Ovary (tissue), 9 donors: Measurements from ENCODE around the gene COL11A1. TPM values are rescaled to one million over a fixed set of nuclear protein-coding genes. Genes with fewer than 3 reads are reported as not detected.

Experiments used
- DNase-seq, 5 donors: peaks; one replicate each; pipeline ENCODE4 v3.0.0-alpha.2; 2019 to 2020
- H3K27ac ChIP-seq, 2 donors: fragments of 200-600 bp; one replicate each; pipeline versions ENCODE4 v1.5.1 to v1.8.0; 2019 to 2022
- H3K27me3 ChIP-seq: fragments of 200-600 bp; one replicate; pipeline ENCODE4 v1.8.0; 2022
- H3K36me3 ChIP-seq: fragments of 200-600 bp; sonication (generic); one replicate; pipeline ENCODE4 v1.5.1; 2019
- H3K4me1 ChIP-seq: one replicate; pipeline ENCODE4 v1.8.1; 2013; ENCODE audit warnings: mild to moderate bottlenecking, moderate library complexity; ENCODE audit not compliant: insufficient read depth
- H3K4me3 ChIP-seq: fragments of 200-600 bp; sonication (generic); one replicate; pipeline ENCODE4 v1.5.1; 2017
- H3K9me3 ChIP-seq, 2 donors: fragments of 200-600 bp in 1 of 2; sonication (generic) in 1 of 2; one replicate each; pipeline versions ENCODE4 v1.5.1 to v1.8.1; 2013 to 2019; ENCODE audit warnings: mild to moderate bottlenecking in 1 of 2, moderate library complexity in 1 of 2
- EP300 ChIP-seq: sonication (generic); formaldehyde crosslinking; IDR thresholded peaks from one replicate; pipeline ENCODE4 v1.6.1; 2017; ENCODE audit warnings: antibody characterized with exemption
- POLR2A ChIP-seq: fragments of 450-650 bp; IDR thresholded peaks from one replicate; pipeline ENCODE4 v1.6.1; 2017; ENCODE audit warnings: antibody characterized with exemption, mild to moderate bottlenecking, moderate library complexity
- WGBS, 3 donors: extraction: QIAGEN DNeasy Blood & Tissue Kit in 1 of 3; methylation state at CpG; one replicate each; pipeline versions ENCODE4 v1.1.5 to v1.1.7; 2013 to 2017; 5-methylcytosine and 5-hydroxymethylcytosine counted together
- intact Hi-C, 4 donors: fragments of 100-400 bp; cut with DNase I; formaldehyde crosslinking; loops; one replicate each; pipeline versions ENCODE4 v1.11.0 to v1.15.1; 2022 to 2023
- polyA plus RNA-seq, 2 donors: library from polyadenylated mRNA; stranded (reverse); fragments of 200-250 nt in 1 of 2; fragments of 350-450 nt in 1 of 2; fragmentation: Illumina TruSeq in 1 of 2; extraction: RNeasy Lipid Tissue Mini Kit (QIAGEN cat#74804) in 1 of 2; gene quantifications; one replicate each; pipeline ENCODE4 v1.2.3, GENCODE V29; 2013 to 2014
- total RNA-seq, 7 donors: library from RNA; depleted of rRNA in 2 of 7; stranded (reverse); fragments of >200 nt in 2 of 7; fragmentation: NEBNext Ultra II Directional in 3 of 7; extraction: Animal tissue kit (Norgen Biotek cat#: 25700) in 3 of 7; gene quantifications; one replicate each; pipeline versions ENCODE4 v1.1.0 to v1.2.4, GENCODE V29; 2016 to 2023
- TF ChIP-seq, protein P1 (sequence below), 3 donors: fragments of 450-650 bp in 2 of 3; fragments of 200-600 bp in 1 of 3; IDR thresholded peaks; one replicate each; pipeline versions ENCODE4 v1.5.1 to v1.8.0; 2016 to 2022; ENCODE audit warnings: antibody characterized with exemption in 3 of 3, mild to moderate bottlenecking in 1 of 3
- donor health status: DM: no; HTN: no; CAD: no; lungs with moderate emphysema.
- donor health status: DM: no; HTN: no; CAD: no.
- donor health status: Bipolar disorder and iron deficiency.
- donor health status: DM: yes; HTN: yes; CAD: no.
- donor health status: DM: no; HTN: no; CAD: no.
- donor health status: DM: yes; HTN: yes; CAD: no.

Gene COL11A1
- total and polyA plus RNA-seq, 9 donors = 0.28 to 18.0 (median 1.4) TPM

DNA sequence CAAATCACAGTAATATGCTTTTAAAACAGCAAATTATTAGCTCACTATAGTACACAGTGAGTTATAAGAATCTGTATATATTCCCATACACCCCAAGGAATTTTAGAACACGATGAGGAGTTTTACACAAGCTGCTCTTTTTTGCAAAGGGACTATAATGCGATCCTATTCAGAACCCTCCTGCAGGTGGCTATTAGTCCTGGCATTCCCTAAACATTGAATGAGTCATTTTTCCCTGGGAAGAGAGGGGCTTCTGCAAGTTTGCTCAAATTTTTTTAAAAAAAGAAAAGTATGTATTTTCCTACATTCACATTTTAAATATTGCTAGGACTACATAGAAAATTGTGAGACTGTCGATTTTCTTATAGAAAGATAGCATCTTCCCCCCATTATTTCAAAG is 106.3 kb downstream of the COL11A1 start:
- H3K4me3 ChIP-seq = no peak overlapping the region
- 85 to 92% (median 88%) methylated on average over 3 of the region's 3 CpGs for WGBS, 3 donors
- no peak for TF ChIP-seq POLR2A
- TF ChIP-seq, protein P1, sequence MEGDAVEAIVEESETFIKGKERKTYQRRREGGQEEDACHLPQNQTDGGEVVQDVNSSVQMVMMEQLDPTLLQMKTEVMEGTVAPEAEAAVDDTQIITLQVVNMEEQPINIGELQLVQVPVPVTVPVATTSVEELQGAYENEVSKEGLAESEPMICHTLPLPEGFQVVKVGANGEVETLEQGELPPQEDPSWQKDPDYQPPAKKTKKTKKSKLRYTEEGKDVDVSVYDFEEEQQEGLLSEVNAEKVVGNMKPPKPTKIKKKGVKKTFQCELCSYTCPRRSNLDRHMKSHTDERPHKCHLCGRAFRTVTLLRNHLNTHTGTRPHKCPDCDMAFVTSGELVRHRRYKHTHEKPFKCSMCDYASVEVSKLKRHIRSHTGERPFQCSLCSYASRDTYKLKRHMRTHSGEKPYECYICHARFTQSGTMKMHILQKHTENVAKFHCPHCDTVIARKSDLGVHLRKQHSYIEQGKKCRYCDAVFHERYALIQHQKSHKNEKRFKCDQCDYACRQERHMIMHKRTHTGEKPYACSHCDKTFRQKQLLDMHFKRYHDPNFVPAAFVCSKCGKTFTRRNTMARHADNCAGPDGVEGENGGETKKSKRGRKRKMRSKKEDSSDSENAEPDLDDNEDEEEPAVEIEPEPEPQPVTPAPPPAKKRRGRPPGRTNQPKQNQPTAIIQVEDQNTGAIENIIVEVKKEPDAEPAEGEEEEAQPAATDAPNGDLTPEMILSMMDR (IDR thresholded peaks at IDR 0.05) = no peak
- no peak for TF ChIP-seq EP300
- no peaks in the 10 kb centered on the region for H3K27me3 ChIP-seq
- intact Hi-C loops = no loop called here
- no peak overlapping the region for H3K27ac ChIP-seq
- DNase-seq = no peak
- H3K9me3 ChIP-seq = no peaks in the 10 kb centered on the region
- no peaks in the 10 kb centered on the region for H3K4me1 ChIP-seq
- no peaks in the 10 kb centered on the region for H3K36me3 ChIP-seq

DNA sequence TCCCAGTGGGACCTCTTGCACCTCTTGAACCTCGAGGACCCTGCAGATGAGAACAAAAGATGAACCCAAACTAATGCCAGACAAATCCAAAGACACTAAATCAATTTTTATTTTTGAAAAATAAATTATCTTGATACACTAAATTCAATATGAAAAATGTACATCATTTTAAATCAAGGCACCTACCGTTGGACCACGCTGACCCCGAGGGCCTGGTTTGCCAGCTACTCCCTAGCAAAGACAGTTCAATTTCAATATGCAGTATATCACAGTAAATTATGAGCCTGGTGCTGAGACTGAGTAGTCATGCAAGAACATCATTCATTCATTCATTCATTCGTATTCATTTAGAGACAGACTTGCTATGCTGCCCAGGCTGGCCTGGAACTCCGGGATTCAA is 129.4 kb downstream of the COL11A1 start:
- Histone ChIP-seq H3K36me3 (no peaks in the 10 kb centered on the region), H3K27me3 (no peaks in the 10 kb centered on the region), H3K4me1 (no peaks in the 10 kb centered on the region), H3K4me3 (no peak overlapping the region), H3K9me3 (no peaks in the 10 kb centered on the region), H3K27ac (no peak overlapping the region)
- WGBS, 3 donors = 92 to 94% (median 93%) methylated on average over 6 of the region's 6 CpGs
- intact Hi-C loops = no loop called here
- TF ChIP-seq EP300 (no peak), POLR2A (no peak)
- TF ChIP-seq, protein P1 (IDR thresholded peaks at IDR 0.05) = no peak
- DNase-seq = no peak

DNA sequence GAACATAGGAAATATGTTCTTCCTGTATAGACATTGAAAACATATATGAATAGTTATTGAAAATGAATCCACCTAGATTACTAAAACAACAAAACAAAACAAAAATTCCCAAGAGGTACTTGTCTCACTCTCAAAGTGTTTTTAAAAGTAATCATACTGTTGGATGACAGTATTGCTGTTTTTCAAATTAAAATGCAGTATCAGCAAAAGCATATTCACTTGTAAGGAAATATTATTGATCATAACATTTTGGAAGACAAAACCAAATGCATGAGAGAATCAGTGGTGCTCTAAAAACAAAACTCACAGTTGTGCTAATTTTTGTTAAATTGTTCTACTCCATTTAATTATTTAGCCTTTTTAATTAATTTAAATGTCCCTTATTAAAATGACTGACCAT is 131.0 kb downstream of the COL11A1 start:
- Histone ChIP-seq H3K36me3 (no peaks in the 10 kb centered on the region), H3K9me3 (no peaks in the 10 kb centered on the region), H3K27ac (no peak overlapping the region), H3K4me3 (no peak overlapping the region), H3K4me1 (no peaks in the 10 kb centered on the region), H3K27me3 (no peaks in the 10 kb centered on the region)
- TF ChIP-seq POLR2A (no peak), EP300 (no peak)
- TF ChIP-seq, protein P1 (IDR thresholded peaks at IDR 0.05) = no peak
- no peak for DNase-seq
- intact Hi-C loops = no loop called here

DNA sequence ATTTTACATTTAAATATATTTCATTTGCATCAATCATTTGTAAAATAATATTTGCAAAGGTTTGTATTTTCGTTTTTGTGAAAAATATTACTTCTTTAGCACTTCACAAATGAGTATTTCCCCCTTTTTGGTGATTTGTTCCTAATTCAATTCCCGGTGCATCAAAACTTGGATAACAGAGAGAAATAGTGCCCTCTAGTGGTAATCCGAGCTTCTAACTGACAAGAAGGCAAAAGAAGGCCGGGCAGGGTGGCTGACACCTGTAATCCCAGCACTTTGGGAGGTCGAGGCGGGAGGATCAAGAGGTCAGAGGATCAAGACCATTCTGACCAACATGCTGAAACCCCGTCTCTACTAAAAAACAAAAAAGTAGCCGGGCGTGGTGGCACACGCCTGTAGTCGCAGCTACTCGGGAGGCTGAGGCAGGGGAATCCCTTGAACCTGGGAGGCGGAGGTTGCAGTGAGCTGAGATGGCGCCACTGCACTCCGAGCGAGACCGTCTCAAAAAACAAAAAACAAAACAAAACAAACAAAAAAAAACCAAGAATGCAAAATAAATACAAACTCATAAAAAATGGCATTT is 137.7 kb downstream of the COL11A1 start:
- Histone ChIP-seq H3K27me3 (no peaks in the 10 kb centered on the region), H3K36me3 (no peaks in the 10 kb centered on the region), H3K27ac (no peak overlapping the region), H3K4me3 (no peak overlapping the region), H3K9me3 (no peaks in the 10 kb centered on the region), H3K4me1 (no peaks in the 10 kb centered on the region)
- TF ChIP-seq, protein P1 (IDR thresholded peaks at IDR 0.05) = no peak
- 64 to 72% (median 66%) methylated on average over 17 of the region's 17 CpGs for WGBS, 3 donors
- no peak for DNase-seq
- intact Hi-C loops = no loop called here

DNA sequence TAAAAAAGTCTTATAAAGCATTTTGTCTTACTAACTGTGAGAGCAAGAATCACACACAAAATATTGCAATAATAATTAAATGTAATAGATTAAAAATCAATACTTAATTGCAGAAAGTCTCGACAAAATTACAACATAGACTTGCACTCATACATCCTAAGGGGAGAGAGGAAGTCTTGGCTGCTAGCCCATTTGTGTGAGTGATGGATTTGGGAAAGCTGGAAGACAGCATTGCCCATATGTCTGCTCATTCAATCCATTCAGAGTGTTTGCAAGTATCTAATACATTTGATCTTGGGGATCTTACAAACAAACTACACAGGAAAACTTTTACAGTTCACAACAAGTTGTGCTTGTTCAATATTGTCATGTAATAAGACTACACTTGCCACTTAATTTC is 140.5 kb downstream of the COL11A1 start:
- no peak for DNase-seq
- Histone ChIP-seq H3K4me3 (no peak overlapping the region), H3K4me1 (no peaks in the 10 kb centered on the region), H3K27ac (no peak overlapping the region), H3K36me3 (no peaks in the 10 kb centered on the region), H3K9me3 (no peaks in the 10 kb centered on the region), H3K27me3 (no peaks in the 10 kb centered on the region)
- TF ChIP-seq EP300 = no peak
- TF ChIP-seq, protein P1 (IDR thresholded peaks at IDR 0.05) = no peak
- intact Hi-C loops = no loop called here
- 79 to 89% (median 81%) methylated on average over 1 of the region's 1 CpG for WGBS, 3 donors
